Fibroblast of peridontal ligament (primary cell): ENCODE measurements around the gene MACC1.
"Not testable (repeated sequence)": the region's sequence is repeated elsewhere in the genome, so short reads cannot be mapped to it uniquely, and the experiment has no call there.

ENCODE experiments used
- DNase-seq: peaks from one replicate; pipeline ENCODE4 v3.0.0-alpha.2; 2010; ENCODE audit errors: extremely low read depth

Gene MACC1

DNA sequence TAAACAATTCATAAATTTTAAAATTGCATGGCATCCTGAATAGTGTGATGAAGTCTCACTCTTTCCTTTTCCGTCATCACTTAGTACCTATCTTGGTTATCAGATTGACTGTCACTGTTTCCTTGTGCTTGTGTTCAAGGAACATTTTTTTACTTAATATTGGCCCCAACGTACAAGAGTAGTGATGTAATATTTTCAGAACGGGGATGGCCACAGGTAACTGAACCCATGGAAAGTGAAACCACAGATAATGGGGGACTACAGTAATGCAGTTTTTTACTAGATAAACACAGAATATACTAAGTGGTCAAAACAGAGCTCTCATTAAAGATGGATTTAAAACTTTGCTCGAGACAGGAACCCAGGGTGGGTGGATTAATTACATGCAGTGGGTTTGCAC is 85.4 kb downstream of the MACC1 start:
- no peak for DNase-seq

DNA sequence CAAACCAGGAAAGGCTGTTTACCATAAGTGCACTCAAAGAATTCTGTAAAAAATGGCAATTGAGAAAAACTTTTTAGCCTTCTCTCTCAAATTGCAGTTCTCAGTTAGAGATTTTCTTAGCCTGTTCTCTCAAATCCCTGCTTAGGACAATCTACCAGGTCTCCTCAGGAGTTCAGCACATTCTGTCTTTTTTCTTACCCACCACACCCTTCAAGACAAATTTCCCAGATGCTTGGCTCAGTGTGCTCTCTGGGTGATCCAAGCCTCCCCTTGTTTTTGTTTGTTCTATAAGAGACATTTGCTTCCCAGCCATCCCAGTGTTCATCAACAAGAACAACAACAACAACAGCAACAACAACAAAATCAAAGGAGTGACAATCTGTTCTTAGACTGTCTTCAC is 87.3 kb downstream of the MACC1 start:
- DNase-seq, result no peak

GRCh38 chr7:20128001-20128400 is 89.2 kb downstream of the MACC1 start:
- DNase-seq, result no peak

GRCh38 chr7:20126060-20126459 is 91.1 kb downstream of the MACC1 start:
- DNase-seq, result not testable (repeated sequence)

GRCh38 chr7:20124087-20124486 is 93.1 kb downstream of the MACC1 start:
- not testable (repeated sequence) for DNase-seq

DNA sequence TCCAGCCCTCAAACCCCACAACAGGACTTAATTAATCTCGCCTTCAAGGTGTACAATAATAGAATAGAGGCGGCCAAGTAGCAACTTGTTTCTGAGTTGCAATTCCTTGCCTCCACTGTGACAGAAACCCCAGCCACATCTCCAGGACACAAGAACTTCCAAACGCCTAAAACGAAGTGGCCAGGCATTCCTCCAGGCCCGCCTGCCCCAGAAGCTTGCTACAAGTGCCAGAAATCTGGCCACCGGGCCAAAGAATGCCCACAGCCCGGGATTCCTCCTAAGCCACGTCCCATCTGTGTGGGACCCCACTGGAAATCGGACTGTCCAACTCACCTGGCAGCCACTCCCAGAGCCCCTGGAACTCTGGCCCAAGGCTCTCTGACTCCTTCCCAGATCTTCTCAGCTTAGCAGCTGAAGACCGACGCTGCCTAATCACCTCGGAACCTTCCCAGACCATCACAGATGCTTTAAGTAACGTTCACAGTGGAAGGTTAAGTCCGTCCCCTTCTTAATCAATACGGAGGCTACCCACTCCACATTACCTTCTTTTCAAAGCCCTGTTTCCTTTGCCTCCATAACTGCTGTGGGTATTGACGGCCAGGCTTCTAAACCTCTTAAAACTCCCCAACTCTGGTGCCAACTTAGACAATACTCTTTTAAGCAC is 94.4 kb downstream of the MACC1 start:
- not testable (repeated sequence) for DNase-seq

DNA sequence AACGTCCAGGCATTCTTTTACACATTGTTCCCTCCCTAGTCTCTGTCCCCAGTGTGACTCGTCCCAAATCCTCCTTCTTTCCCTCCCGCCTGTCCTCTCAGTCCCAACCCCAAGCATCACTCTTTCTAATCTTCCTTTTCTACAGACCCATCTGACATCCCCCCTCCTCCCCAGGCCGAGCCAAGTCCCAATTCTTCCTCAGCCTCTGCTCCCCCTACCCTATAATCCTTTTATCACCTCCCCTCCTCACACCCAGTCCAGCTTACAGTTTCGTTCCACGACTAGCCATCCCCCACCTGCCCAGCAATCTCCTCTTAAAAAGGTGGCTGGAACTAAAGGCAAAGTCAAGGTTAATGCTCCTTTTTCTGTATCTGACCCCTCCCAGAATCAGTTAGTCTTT is 95.1 kb downstream of the MACC1 start:
- DNase-seq, result no peak

DNA sequence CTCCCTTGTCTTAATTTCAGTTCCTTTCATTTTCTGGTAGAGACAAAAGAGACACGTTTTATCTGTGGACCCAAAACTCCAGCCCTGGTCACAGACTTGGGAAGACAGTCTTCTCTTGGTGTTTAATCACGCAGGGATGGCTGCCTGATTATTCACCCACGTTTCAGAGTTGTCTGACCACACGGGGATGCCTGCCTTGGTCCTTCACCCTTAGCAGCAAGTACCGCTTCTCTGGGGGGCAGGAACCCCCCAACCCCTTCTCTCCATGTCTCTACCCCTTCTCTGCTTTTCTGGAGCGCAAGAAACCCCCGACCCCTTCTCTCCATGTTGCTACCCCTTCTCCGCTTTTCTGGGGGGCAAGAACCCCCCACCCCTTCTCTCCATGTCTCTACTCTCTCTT is 95.8 kb downstream of the MACC1 start:
- no peak for DNase-seq

DNA sequence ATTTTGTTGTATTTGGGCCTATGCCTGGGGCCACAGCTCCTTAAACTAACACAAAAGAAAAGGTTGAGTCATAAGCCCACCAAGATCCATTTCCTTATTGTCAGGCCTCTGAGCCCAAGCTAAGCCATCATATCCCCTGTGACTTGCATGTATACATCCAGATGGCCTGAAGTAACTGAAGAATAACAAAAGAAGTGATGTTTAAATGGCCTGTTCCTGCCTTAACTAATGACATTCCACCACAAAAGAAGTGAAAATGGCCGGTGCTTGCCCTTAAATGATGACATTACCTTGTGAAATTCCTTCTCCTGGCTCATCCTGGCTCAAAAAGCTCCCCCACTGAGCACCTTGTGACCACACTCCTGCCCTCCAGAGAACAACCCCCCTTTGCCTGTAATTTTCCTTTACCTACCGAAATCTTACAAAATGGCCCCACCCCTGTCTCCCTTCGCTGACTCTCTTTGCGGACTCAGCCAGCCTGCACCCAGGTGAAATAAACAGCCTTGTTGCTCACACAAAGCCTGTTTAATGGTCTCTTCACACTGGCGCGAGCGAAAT is 96.5 kb downstream of the MACC1 start:
- not testable (repeated sequence) for DNase-seq

GRCh38 chr7:20116869-20117268 is 100.3 kb downstream of the MACC1 start:
- no peak for DNase-seq

GRCh38 chr7:20114468-20114867 is 102.7 kb downstream of the MACC1 start:
- DNase-seq, result no peak

GRCh38 chr7:20113427-20114027 is 103.7 kb downstream of the MACC1 start:
- DNase-seq, result no peak

DNA sequence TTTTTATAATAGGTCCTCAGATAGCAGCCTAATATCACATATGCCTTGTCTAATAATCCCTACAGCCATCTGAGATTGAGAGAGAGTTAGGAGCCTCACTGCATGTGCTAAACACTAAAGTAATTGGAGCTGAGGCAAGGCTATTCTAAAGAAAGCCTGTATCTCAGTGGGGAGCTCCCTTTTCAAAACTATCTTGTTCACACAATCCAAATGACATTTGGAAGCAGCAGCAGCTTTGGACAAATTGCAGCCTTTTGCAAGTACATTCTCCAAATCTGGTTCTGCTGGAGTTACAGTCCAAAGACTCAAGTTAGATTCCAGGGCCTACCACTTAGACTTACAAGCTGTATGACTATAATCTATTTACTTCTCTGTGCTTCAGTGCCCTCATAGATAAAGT is 104.5 kb downstream of the MACC1 start:
- DNase-seq, result no peak

DNA sequence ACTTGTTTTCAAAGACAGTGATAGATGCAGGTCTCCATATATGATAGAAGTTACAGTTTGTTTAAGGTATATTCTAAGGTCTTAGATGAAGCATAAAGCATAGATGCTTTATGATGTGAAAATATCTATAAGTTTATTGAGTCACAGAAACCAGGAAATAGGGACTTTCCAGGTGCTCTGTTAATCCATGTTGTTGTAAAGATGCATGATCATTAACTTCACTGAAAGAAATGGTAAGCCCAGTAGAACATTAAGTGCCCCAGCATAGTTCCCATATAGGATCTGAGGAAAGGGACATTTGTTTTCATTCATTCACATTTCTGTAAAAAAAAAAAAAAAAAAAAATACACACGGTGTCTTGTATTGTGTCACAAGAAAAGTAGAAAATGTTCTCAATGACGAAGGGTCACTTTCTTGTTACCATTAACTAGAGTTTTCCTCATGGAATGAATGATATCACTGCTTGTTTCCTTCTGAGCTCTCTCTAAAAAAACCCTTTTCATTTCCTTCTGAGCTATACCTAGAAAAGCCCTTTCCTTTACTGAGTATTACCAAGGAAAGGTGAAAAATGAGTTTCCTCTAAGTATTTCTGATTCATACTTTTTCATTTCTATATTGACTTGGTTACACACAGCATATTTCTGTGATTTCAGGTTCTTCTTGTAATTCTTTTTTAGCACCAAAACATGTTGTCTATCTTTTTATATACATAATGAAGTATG is 105.2 kb downstream of the MACC1 start:
- no peak for DNase-seq

- no peak for DNase-seq
These were observed 109.6 kb downstream of the MACC1 start for GRCh38 chr7:20107582-20107981.

DNA sequence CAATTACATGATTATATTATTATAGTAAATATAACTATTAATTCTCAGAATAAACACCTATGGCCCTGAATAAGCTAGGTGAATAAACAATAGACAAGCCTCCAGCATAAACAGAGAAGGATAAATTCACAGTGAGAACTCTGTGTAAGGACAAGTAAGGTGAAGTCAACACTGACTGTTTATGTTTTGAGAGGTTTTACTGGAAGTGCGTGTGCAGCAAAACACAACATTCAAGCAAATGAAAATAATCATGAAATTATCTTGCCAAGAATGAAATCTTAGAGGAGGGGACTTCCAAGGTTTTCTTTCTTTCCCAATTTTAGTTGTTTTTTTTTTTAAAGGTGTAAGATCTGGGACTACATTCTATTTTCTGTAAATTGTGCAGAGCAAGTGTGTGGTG is 112.5 kb downstream of the MACC1 start:
- DNase-seq, result no peak

GRCh38 chr7:20102982-20103381 is 114.2 kb downstream of the MACC1 start:
- no peak for DNase-seq

DNA sequence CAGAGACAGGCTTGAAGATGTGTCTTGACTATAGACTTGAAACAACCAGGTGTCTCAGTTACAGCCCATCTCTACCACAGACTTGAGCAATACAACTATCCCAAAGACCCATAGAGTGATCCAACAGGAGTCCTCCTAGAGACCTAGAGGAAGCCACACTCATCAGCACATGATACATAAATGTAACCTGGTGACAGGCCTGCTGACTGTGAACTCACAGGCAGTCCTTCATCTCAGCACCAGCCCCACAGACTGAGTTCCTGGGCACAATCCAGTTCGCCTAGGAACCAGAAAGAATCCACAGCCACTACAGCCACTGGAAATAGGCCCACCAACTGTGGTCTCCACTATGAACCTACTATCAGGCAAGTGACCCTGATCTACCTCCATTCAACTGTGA is 121.3 kb downstream of the MACC1 start:
- DNase-seq, result no peak

DNA sequence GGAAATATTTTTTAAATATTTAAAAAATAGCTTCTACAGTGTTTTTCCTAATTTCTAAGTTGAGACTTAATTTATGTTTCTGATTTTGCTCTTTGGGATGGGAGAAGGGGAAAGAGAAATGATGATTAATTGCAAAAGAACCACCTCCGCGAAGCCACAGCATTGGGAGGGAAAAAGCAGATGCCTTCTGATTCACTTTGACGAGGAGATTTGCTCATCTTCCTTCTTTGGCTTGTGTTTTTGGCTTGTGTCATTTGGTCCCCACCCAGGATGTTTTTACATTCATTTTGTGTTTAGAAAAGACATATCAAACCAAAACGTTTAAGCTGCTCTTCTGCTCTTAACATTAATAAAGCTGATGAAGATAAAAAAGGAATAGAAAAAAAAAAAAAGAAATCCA is 121.7 kb downstream of the MACC1 start:
- no peak for DNase-seq

- no peak for DNase-seq
These were observed 127.8 kb downstream of the MACC1 start for GRCh38 chr7:20089431-20089830.

DNA sequence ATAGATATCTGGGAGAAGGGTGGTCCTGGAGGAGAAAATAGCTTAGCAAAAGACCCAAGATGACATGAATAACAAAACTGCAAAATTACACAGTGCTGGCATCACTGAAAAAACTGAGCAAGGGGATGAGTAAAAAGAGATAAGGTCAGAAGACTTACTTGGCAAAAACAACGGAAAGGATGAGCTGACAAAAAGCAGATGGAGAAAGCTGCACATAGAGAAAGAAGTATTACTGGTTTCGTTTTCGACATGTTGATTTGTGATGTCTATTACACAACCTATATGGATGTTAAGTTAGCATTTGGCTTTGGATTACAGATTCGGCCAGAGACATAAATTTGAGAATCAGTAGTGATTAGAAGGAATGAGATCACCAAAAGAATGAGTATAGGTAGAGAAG is 132.1 kb downstream of the MACC1 start:
- DNase-seq, result no peak
